Loucy (cell line): Measurements from ENCODE around the gene GPN2.
A peak's percentile ranks its signal among the peaks of the same experiment; 100 is the strongest.

ENCODE experiments used
- H2AFZ ChIP-seq: fragments of 200-600 bp; sonication (generic); 2 replicates; pipeline ENCODE4 v1.6.0; 2016; ENCODE audit warnings: antibody characterized with exemption, mild to moderate bottlenecking, low read length, moderate library complexity
- H3F3A ChIP-seq: fragments of 200-600 bp; 2 replicates; pipeline ENCODE4 v1.6.0; 2016; ENCODE audit warnings: antibody characterized with exemption, low read depth, mild to moderate bottlenecking
- H3K27me3 ChIP-seq: fragments of 200-600 bp; sonication (generic); 2 replicates; pipeline ENCODE4 v1.6.1; 2014; ENCODE audit warnings: low read length, mild to moderate bottlenecking; ENCODE audit not compliant: insufficient read depth, poor library complexity, severe bottlenecking
- H3K36me3 ChIP-seq: fragments of 200-600 bp; sonication (generic); 2 replicates; pipeline ENCODE4 v1.6.1; 2016; ENCODE audit warnings: low read length; ENCODE audit not compliant: insufficient read depth
- H3K4me1 ChIP-seq: fragments of 200-600 bp; sonication (generic); 2 replicates; pipeline ENCODE4 v1.5.1; 2014; ENCODE audit warnings: low read length, mild to moderate bottlenecking; ENCODE audit not compliant: insufficient read depth, poor library complexity, severe bottlenecking
- H3K4me2 ChIP-seq: fragments of 200-600 bp; sonication (generic); 2 replicates; pipeline ENCODE4 v1.6.0; 2014; ENCODE audit warnings: antibody characterized with exemption, low read length, low read depth, mild to moderate bottlenecking; ENCODE audit not compliant: poor library complexity, severe bottlenecking
- H3K4me3 ChIP-seq: fragments of 200-600 bp; sonication (generic); 2 replicates; pipeline ENCODE4 v1.5.1; 2014; ENCODE audit warnings: low read length, mild to moderate bottlenecking, mixed read lengths; ENCODE audit not compliant: poor library complexity, severe bottlenecking
- H3K79me2 ChIP-seq: fragments of 200-600 bp; sonication (generic); 2 replicates; pipeline ENCODE4 v1.6.1; 2014; ENCODE audit warnings: low read length; ENCODE audit not compliant: insufficient read depth
- H3K9ac ChIP-seq: fragments of 200-600 bp; sonication (generic); 2 replicates; pipeline ENCODE4 v1.6.0; 2014; ENCODE audit warnings: mild to moderate bottlenecking, low read depth, low read length, moderate library complexity; ENCODE audit not compliant: poor library complexity, severe bottlenecking
- H3K9me2 ChIP-seq: fragments of 200-600 bp; sonication (generic); replicated peaks from 2 replicates; pipeline ENCODE4 v1.6.1; 2016; ENCODE audit warnings: low read depth, low read length, mixed read lengths
- H3K9me3 ChIP-seq: fragments of 200-600 bp; sonication (generic); 2 replicates; pipeline ENCODE4 v1.6.1; 2014; ENCODE audit warnings: mild to moderate bottlenecking, antibody characterized with exemption, low read length, low read depth; ENCODE audit not compliant: insufficient read depth
- H4K20me1 ChIP-seq: fragments of 200-600 bp; sonication (generic); 2 replicates; pipeline ENCODE4 v1.6.0; 2014; ENCODE audit warnings: antibody characterized with exemption, low read length, mild to moderate bottlenecking; ENCODE audit not compliant: insufficient read depth, poor library complexity, severe bottlenecking
- EZH2phosphoT487 ChIP-seq: fragments of 200-600 bp; IDR thresholded peaks from 2 replicates; pipeline ENCODE4 v1.6.1; 2018; ENCODE audit warnings: antibody characterized with exemption, mild to moderate bottlenecking, moderate library complexity, borderline replicate concordance
- TF ChIP-seq, protein P1 (sequence below): fragments of 200-600 bp; sonication (generic); conservative IDR thresholded peaks from 2 replicates; pipeline ENCODE4 v1.5.1; 2014; ENCODE audit warnings: mild to moderate bottlenecking, antibody characterized with exemption, low read length

The GPN2 gene

DNA sequence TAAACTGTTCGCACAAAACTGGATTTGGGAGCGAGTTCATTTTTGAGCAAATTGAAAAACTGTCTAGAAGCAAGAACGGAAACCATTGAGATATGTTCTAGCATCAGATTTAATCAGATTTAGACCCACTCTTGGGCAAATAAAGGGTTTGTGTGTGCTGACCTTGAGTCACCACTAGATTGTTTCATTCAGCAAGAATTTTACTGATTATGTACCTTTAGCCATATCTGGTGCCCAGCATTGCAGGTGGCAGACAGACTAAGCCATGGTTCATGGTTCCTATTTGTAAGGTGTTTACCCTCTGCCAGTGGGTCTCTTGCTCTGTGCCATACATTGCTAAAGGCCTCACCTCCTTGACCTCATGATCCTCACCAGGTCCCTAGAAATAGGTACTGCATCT lies 32.8 kb upstream of the GPN2 start:
- peaks cover 31% of the 10 kb centered on the region for H4K20me1 ChIP-seq
- no peak overlapping the region for H2AFZ ChIP-seq
- H3K4me1 ChIP-seq, result peaks cover 40% of the 10 kb centered on the region
- peak overlapping the region; percentile 92 for H3K4me3 ChIP-seq
- no peaks in the 10 kb centered on the region for H3K9me2 ChIP-seq
- H3K9me3 ChIP-seq, result no peaks in the 10 kb centered on the region
- peak overlapping the region; percentile 99 for H3K4me2 ChIP-seq
- peaks cover 19% of the 10 kb centered on the region; the same call in 1 of the 2 replicates for H3K36me3 ChIP-seq
- no peak for TF ChIP-seq EZH2phosphoT487
- TF ChIP-seq, protein P1, sequence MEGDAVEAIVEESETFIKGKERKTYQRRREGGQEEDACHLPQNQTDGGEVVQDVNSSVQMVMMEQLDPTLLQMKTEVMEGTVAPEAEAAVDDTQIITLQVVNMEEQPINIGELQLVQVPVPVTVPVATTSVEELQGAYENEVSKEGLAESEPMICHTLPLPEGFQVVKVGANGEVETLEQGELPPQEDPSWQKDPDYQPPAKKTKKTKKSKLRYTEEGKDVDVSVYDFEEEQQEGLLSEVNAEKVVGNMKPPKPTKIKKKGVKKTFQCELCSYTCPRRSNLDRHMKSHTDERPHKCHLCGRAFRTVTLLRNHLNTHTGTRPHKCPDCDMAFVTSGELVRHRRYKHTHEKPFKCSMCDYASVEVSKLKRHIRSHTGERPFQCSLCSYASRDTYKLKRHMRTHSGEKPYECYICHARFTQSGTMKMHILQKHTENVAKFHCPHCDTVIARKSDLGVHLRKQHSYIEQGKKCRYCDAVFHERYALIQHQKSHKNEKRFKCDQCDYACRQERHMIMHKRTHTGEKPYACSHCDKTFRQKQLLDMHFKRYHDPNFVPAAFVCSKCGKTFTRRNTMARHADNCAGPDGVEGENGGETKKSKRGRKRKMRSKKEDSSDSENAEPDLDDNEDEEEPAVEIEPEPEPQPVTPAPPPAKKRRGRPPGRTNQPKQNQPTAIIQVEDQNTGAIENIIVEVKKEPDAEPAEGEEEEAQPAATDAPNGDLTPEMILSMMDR, result no peak
- peak overlapping the region; percentile 92 for H3K9ac ChIP-seq
- no peaks in the 10 kb centered on the region for H3K27me3 ChIP-seq
- peaks cover 48% of the 10 kb centered on the region for H3K79me2 ChIP-seq
- no peaks in the 10 kb centered on the region for H3F3A ChIP-seq

DNA sequence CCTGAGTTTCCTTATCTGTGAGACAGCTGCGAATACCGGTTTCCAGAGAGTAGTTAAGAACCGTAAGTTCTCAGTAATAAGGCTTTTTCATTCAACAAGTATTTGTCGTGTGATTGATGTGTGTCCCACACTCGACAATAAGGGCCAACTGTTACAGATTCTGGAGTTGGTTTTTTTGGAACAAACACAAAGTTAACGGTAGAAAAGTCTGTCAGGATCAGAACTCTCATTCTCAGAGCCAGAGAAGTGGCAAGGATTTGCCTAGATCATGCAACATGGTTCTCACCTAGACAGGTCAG lies 32.3 kb upstream of the GPN2 start:
- TF ChIP-seq EZH2phosphoT487, result no peak
- TF ChIP-seq, protein P1, result no peak
- peaks cover 40% of the 10 kb centered on the region for H3K4me1 ChIP-seq
- no peaks in the 10 kb centered on the region for H3K9me2 ChIP-seq
- peaks cover 44% of the 10 kb centered on the region for H3K79me2 ChIP-seq
- H4K20me1 ChIP-seq, result peaks cover 31% of the 10 kb centered on the region
- H3K27me3 ChIP-seq, result no peaks in the 10 kb centered on the region
- peak overlapping the region; percentile 92 for H3K4me3 ChIP-seq
- no peaks in the 10 kb centered on the region for H3K9me3 ChIP-seq
- H2AFZ ChIP-seq, result no peak overlapping the region
- H3K36me3 ChIP-seq, result peaks cover 14% of the 10 kb centered on the region; the same call in 1 of the 2 replicates
- peak overlapping the region; percentile 92 for H3K9ac ChIP-seq
- no peaks in the 10 kb centered on the region for H3F3A ChIP-seq
- peak overlapping the region; percentile 99 for H3K4me2 ChIP-seq

DNA sequence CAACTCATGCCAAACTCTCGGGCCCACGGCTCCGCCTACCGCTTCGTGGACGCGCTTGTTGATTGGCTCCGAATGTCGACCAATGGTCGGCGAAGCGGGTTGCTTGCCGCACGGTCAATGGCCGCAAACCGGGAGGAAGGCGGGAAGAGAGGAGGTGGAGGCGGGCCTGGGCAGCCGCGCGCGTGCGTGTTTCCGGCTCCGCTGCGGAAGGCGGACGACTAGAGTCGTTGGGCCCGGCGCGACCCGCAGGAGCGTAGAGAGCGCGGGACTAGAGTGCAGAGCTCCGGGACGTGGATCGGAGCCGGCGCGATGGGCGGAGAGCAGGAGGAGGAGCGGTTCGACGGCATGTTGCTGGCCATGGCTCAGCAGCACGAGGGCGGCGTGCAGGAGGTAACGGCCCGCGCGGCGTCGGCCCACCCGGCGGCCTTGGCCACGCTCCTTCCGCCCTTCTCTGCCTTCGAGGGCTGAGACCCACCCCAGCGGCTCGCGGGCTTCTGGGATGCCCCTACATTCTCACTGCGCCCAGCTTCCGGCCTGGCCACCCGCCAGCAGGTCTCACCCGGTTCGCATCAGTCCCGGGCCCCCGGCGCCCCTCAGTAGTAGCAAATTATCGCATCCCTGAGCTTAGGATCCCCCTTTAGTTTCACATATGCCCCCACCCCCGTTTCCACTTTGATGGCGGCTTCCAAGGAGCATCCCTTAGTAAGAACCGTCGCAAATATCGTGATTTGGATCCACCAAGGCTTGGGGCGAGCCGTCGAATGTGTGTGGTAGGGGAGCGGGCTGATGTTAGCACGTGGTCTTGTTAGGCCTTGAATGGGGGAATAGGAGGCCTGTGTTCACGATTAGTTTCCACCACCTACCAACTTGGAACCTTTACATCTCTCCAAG lies 31.7 kb upstream of the GPN2 start, which contains the start of gene NUDC:
TSS of gene NUDC (plus strand) at position 204 of the 891 bp plus-strand sequence. CDS start at position 310, 106 bp downstream.
- Histone ChIP-seq H4K20me1 (peaks cover 28% of the 10 kb centered on the region), H3K4me2 (peak within 1 kb of the TSS; percentile 99), H3K9me3 (no peaks in the 10 kb centered on the region), H3F3A (no peaks in the 10 kb centered on the region), H3K4me3 (peak within 1 kb of the TSS; percentile 92), H3K9ac (peak within 1 kb of the TSS; percentile 92), H3K36me3 (peaks cover 9% of the 10 kb centered on the region; the same call in 1 of the 2 replicates), H3K79me2 (peaks cover 39% of the 10 kb centered on the region), H3K27me3 (no peaks in the 10 kb centered on the region), H3K4me1 (peaks cover 37% of the 10 kb centered on the region), H3K9me2 (no peaks in the 10 kb centered on the region), H2AFZ (peak within 1 kb of the TSS; percentile 86)
- no peak for TF ChIP-seq EZH2phosphoT487
- TF ChIP-seq, protein P1, result no peak
